Endothelial cell of umbilical vein (primary cell): ENCODE results near the gene RPS19.

ENCODE experiments used
- EZH2 ChIP-seq: IDR thresholded peaks from 2 replicates; pipeline ENCODE4 v1.6.1; 2012; ENCODE audit warnings: borderline replicate concordance, low read depth, mild to moderate bottlenecking, moderate library complexity, low read length, inconsistent platforms; ENCODE audit not compliant: severe bottlenecking
- POLR2A ChIP-seq: IDR thresholded peaks from 2 replicates; pipeline ENCODE4 v1.6.1; 2012; ENCODE audit warnings: low read depth, mild to moderate bottlenecking, control low read depth, low read length
- POLR2AphosphoS5 ChIP-seq: IDR thresholded peaks from 2 replicates; pipeline ENCODE4 v1.6.1; 2012; ENCODE audit warnings: low read depth, mild to moderate bottlenecking, control low read depth, low read length, moderate library complexity; ENCODE audit not compliant: insufficient read depth
- TF ChIP-seq, protein P1 (sequence below), 2 donors: IDR thresholded peaks; 1 replicate in 1 of 2; 2 replicates in 1 of 2; pipeline ENCODE4 v1.5.1; 2011; ENCODE audit warnings: low read length in 2 of 2, mild to moderate bottlenecking in 2 of 2, moderate library complexity in 2 of 2, control low read depth in 1 of 2, inconsistent platforms in 1 of 2, low read depth in 1 of 2; ENCODE audit not compliant: insufficient read depth in 1 of 2; ENCODE audit errors: extremely low read depth in 1 of 2
- TF ChIP-seq, protein P2 (sequence below): IDR thresholded peaks from 2 replicates; pipeline ENCODE4 v1.6.1; 2011; ENCODE audit not compliant: insufficient read depth, insufficient read length

DNA sequence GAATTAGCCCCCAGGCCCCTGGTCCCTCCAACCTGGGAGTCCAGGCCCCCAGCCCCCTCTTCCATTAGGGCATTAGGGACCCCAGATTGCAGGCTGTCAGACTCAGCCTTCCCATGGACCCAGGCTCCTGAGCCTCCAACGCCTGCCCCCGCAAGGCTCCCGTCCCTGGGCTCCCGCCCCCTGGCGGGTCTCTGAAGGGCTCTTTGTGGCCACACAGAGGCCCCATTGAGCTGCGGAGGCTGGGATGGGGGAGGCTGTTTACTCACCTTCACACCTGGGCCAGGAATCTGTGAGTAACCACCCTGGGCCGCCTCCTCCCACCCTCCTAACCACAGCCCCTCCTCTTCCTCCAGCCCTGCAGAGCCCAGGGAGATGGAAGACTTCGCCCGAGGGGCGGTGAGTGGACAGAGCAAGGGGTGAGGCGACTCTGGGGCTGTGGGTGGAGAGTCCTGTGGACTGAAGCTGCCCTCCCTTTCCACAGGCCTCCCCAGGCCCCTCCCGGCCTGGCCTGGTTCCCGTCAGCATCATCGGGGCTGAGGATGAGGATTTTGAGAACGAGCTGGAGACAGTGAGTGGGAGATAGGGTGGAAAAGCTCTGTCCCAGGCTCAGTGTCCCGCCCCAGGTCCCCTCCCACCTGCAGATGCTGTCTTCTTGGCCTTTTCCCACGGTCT lies 27.8 kb downstream of the RPS19 start:
- TF ChIP-seq EZH2 (no peak), POLR2AphosphoS5 (no peak), POLR2A (no peak)
- TF ChIP-seq, protein P1, sequence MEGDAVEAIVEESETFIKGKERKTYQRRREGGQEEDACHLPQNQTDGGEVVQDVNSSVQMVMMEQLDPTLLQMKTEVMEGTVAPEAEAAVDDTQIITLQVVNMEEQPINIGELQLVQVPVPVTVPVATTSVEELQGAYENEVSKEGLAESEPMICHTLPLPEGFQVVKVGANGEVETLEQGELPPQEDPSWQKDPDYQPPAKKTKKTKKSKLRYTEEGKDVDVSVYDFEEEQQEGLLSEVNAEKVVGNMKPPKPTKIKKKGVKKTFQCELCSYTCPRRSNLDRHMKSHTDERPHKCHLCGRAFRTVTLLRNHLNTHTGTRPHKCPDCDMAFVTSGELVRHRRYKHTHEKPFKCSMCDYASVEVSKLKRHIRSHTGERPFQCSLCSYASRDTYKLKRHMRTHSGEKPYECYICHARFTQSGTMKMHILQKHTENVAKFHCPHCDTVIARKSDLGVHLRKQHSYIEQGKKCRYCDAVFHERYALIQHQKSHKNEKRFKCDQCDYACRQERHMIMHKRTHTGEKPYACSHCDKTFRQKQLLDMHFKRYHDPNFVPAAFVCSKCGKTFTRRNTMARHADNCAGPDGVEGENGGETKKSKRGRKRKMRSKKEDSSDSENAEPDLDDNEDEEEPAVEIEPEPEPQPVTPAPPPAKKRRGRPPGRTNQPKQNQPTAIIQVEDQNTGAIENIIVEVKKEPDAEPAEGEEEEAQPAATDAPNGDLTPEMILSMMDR (IDR thresholded peaks at IDR 0.05; ENCODE audit: extremely low read depth in 1 of 2, insufficient read depth in 1 of 2, low read depth in 1 of 2, low read length in 2 of 2) = no peak
- TF ChIP-seq, protein P2, sequence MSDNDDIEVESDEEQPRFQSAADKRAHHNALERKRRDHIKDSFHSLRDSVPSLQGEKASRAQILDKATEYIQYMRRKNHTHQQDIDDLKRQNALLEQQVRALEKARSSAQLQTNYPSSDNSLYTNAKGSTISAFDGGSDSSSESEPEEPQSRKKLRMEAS = no peak
